HEK293 (cell line): ENCODE data around the gene ANO1.

Experiments
- ATF2 ChIP-seq: fragments of 450-650 bp; formaldehyde crosslinking; IDR thresholded peaks from 2 replicates; pipeline ENCODE4 v1.5.1; 2016; ENCODE audit warnings: missing biosample characterization, missing genetic modification characterization, low read depth
- CTCF ChIP-seq: fragments of 450-650 bp; formaldehyde crosslinking; IDR thresholded peaks from 2 replicates; pipeline ENCODE4 v1.5.1; 2016; ENCODE audit warnings: missing biosample characterization, missing genetic modification characterization
- MEIS1 ChIP-seq: sonication (generic); formaldehyde crosslinking; IDR thresholded peaks from 2 replicates; pipeline ENCODE4 v1.8.1; 2022; ENCODE audit warnings: missing genetic modification reagents, mild to moderate bottlenecking, borderline replicate concordance
- ZBTB20 ChIP-seq: fragments of 450-650 bp; formaldehyde crosslinking; IDR thresholded peaks from 2 replicates; pipeline ENCODE4 v1.5.1; 2016; ENCODE audit warnings: missing biosample characterization, missing genetic modification characterization
- ZNF16 ChIP-seq: fragments of 450-650 bp; formaldehyde crosslinking; IDR thresholded peaks from 2 replicates; pipeline ENCODE4 v1.5.1; 2016; ENCODE audit warnings: low read depth, missing biosample characterization, missing genetic modification characterization
- ZNF174 ChIP-seq: fragments of 450-650 bp; formaldehyde crosslinking; IDR thresholded peaks from 2 replicates; pipeline ENCODE4 v1.5.0; 2017; ENCODE audit warnings: missing biosample characterization, mild to moderate bottlenecking, missing genetic modification characterization
- ZNF239 ChIP-seq: fragments of 450-650 bp; formaldehyde crosslinking; IDR thresholded peaks from 2 replicates; pipeline ENCODE4 v1.5.1; 2016; ENCODE audit warnings: missing biosample characterization, missing genetic modification characterization
- ZNF561 ChIP-seq: fragments of 450-650 bp; IDR thresholded peaks from 2 replicates; pipeline ENCODE4 v1.5.1; 2018; ENCODE audit warnings: missing biosample characterization, missing genetic modification characterization, borderline replicate concordance

- TF ChIP-seq ZNF174 (tag by site-specific recombination) (no peak), CTCF (no peak), ZNF561 (tag by site-specific recombination) (no peak), MEIS1 (CRISPR knock-in tag) (no peak), ATF2 (no peak), ZBTB20 (tag by site-specific recombination) (no peak), ZNF239 (tag by site-specific recombination) (no peak), ZNF16 (tag by site-specific recombination) (no peak)
Observed at GRCh38 chr11:70088735-70089250, 10.7 kb downstream of the ANO1 start.
